Measurements from ENCODE around the gene ABCB8. TPM values are rescaled to one million over a fixed set of nuclear protein-coding genes. Genes with fewer than 3 reads are reported as not detected.

The ABCB8 gene
- total RNA-seq, 1 donor from 2014 or later = 38.1 TPM

GRCh38 chr7:151083071-151083823 is 55.0 kb downstream of the ABCB8 start, which contains the start of gene TMUB1:
TSS of gene TMUB1 (minus strand) at chr7:151083493. CDS start at chr7:151082563, 930 bp downstream.
- no peak for DNase-seq (ENCODE audit: extremely low spot score, unreplicated experiment)
- peak within 1 kb of the TSS; percentile 89 for H3K27ac Mint-ChIP-seq (ENCODE audit: unreplicated experiment)
- peaks cover 55% of the 10 kb centered on the region for H3K4me1 Mint-ChIP-seq (ENCODE audit: unreplicated experiment)
- peak within 1 kb of the TSS; percentile 89 for H3K4me3 Mint-ChIP-seq (ENCODE audit: unreplicated experiment)
- no peaks in the 10 kb centered on the region for H3K36me3 Mint-ChIP-seq (ENCODE audit: unreplicated experiment)
- no peak for TF ChIP-seq CTCF (IDR thresholded peaks at IDR 0.05)
- H3K27me3 Mint-ChIP-seq (ENCODE audit: unreplicated experiment) = no peaks in the 10 kb centered on the region
- no peaks in the 10 kb centered on the region for H3K9me3 Mint-ChIP-seq (ENCODE audit: unreplicated experiment)

- Mint-ChIP-seq H3K27ac (ENCODE audit: unreplicated experiment) (peak overlapping the region; percentile 10), H3K9me3 (ENCODE audit: unreplicated experiment) (no peaks in the 10 kb centered on the region), H3K4me1 (ENCODE audit: unreplicated experiment) (peaks cover 53% of the 10 kb centered on the region), H3K36me3 (ENCODE audit: unreplicated experiment) (no peaks in the 10 kb centered on the region), H3K27me3 (ENCODE audit: unreplicated experiment) (no peaks in the 10 kb centered on the region), H3K4me3 (ENCODE audit: unreplicated experiment) (peak overlapping the region; percentile 69)
- no peak for TF ChIP-seq CTCF (IDR thresholded peaks at IDR 0.05)
- DNase-seq (ENCODE audit: extremely low spot score, unreplicated experiment) = no peak
These were observed 55.5 kb downstream of the ABCB8 start for GRCh38 chr7:151083824-151084160.

DNA sequence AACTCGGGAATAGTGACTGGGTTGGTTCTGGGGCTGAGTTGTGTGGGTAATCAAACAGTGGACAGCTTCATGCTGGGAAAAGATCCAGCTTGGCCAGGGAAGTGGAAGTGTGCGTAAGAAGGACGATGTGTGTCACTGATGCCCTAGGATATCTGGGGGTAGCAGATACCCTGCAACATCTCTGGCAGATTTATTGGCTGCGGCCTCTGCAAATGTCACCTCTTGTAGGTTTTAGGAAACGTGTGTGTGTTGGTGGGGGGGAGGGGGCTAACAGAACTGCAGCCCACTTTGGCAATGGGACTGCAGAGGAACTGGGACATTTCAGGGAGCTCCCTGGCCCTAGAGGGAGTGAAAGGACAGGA is 57.1 kb downstream of the ABCB8 start:
- Mint-ChIP-seq H3K9me3 (ENCODE audit: unreplicated experiment) (no peaks in the 10 kb centered on the region), H3K36me3 (ENCODE audit: unreplicated experiment) (no peaks in the 10 kb centered on the region), H3K27ac (ENCODE audit: unreplicated experiment) (peak overlapping the region; percentile 87), H3K27me3 (ENCODE audit: unreplicated experiment) (no peaks in the 10 kb centered on the region), H3K4me3 (ENCODE audit: unreplicated experiment) (peak overlapping the region; percentile 80), H3K4me1 (ENCODE audit: unreplicated experiment) (peaks cover 55% of the 10 kb centered on the region)
- DNase-seq (ENCODE audit: extremely low spot score, unreplicated experiment) = no peak
- no peak for TF ChIP-seq CTCF (IDR thresholded peaks at IDR 0.05)

- H3K27me3 Mint-ChIP-seq (ENCODE audit: unreplicated experiment) = no peaks in the 10 kb centered on the region
- H3K4me1 Mint-ChIP-seq (ENCODE audit: unreplicated experiment) = peaks cover 58% of the 10 kb centered on the region
- DNase-seq (ENCODE audit: extremely low spot score, unreplicated experiment) = peak; percentile 95
- peak; percentile 9 for TF ChIP-seq CTCF (IDR thresholded peaks at IDR 0.05)
- peak within 1 kb of the TSS; percentile 87 for H3K27ac Mint-ChIP-seq (ENCODE audit: unreplicated experiment)
- H3K36me3 Mint-ChIP-seq (ENCODE audit: unreplicated experiment) = no peaks in the 10 kb centered on the region
- H3K9me3 Mint-ChIP-seq (ENCODE audit: unreplicated experiment) = no peaks in the 10 kb centered on the region
- H3K4me3 Mint-ChIP-seq (ENCODE audit: unreplicated experiment) = peak within 1 kb of the TSS; percentile 84
These were observed 57.7 kb downstream of the ABCB8 start, which contains the start of gene AGAP3 for GRCh38 chr7:151085691-151086620. TSS of gene AGAP3 (plus strand) at chr7:151086475. CDS start at chr7:151086742, 267 bp downstream.

- peak overlapping the region; percentile 84 for H3K4me3 Mint-ChIP-seq (ENCODE audit: unreplicated experiment)
- no peak for TF ChIP-seq CTCF (IDR thresholded peaks at IDR 0.05)
- H3K9me3 Mint-ChIP-seq (ENCODE audit: unreplicated experiment) = no peaks in the 10 kb centered on the region
- peaks cover 61% of the 10 kb centered on the region for H3K4me1 Mint-ChIP-seq (ENCODE audit: unreplicated experiment)
- H3K27ac Mint-ChIP-seq (ENCODE audit: unreplicated experiment) = peak overlapping the region; percentile 69
- DNase-seq (ENCODE audit: extremely low spot score, unreplicated experiment) = peak; percentile 83
- H3K36me3 Mint-ChIP-seq (ENCODE audit: unreplicated experiment) = peaks cover 3% of the 10 kb centered on the region
- H3K27me3 Mint-ChIP-seq (ENCODE audit: unreplicated experiment) = no peaks in the 10 kb centered on the region
These were observed 58.6 kb downstream of the ABCB8 start for GRCh38 chr7:151086802-151087244.

Measured in osteocyte (in vitro differentiated cells).